ENCODE results near the gene PLCG2.
"Not testable (repeated sequence)": the region's sequence is repeated elsewhere in the genome, so short reads cannot be mapped to it uniquely, and the experiment has no call there.

PLCG2 gene

GRCh38 chr16:81846105-81846504, 67.0 kb downstream of the PLCG2 start:
- DNase-seq (ENCODE audit: low read depth): no peak

- no peak for DNase-seq (ENCODE audit: low read depth)
These were observed 69.3 kb downstream of the PLCG2 start for GRCh38 chr16:81848306-81848853.

GRCh38 chr16:81850197-81850944, 71.3 kb downstream of the PLCG2 start:
- no peak for DNase-seq (ENCODE audit: low read depth)

- DNase-seq (ENCODE audit: low read depth): no peak
These were observed 73.3 kb downstream of the PLCG2 start for GRCh38 chr16:81852347-81852746.

- no peak for DNase-seq (ENCODE audit: low read depth)
These were observed 76.6 kb downstream of the PLCG2 start for GRCh38 chr16:81855552-81856153.

GRCh38 chr16:81860287-81861266, 81.5 kb downstream of the PLCG2 start:
- DNase-seq (ENCODE audit: low read depth): no peak

GRCh38 chr16:81861503-81861902, 82.4 kb downstream of the PLCG2 start:
- DNase-seq (ENCODE audit: low read depth): no peak

- DNase-seq (ENCODE audit: low read depth): no peak
These were observed 82.8 kb downstream of the PLCG2 start for GRCh38 chr16:81861915-81862314.

GRCh38 chr16:81863630-81864352, 84.7 kb downstream of the PLCG2 start:
- no peak for DNase-seq (ENCODE audit: low read depth)

- no peak for DNase-seq (ENCODE audit: low read depth)
These were observed 85.7 kb downstream of the PLCG2 start for GRCh38 chr16:81864646-81865382.

- DNase-seq (ENCODE audit: low read depth): no peak
These were observed 87.8 kb downstream of the PLCG2 start for GRCh38 chr16:81866820-81867440.

- no peak for DNase-seq (ENCODE audit: low read depth)
These were observed 89.1 kb downstream of the PLCG2 start for GRCh38 chr16:81868057-81868748.

GRCh38 chr16:81869326-81869725, 90.2 kb downstream of the PLCG2 start:
- DNase-seq (ENCODE audit: low read depth): no peak

GRCh38 chr16:81873206-81873605, 94.1 kb downstream of the PLCG2 start:
- DNase-seq (ENCODE audit: low read depth): no peak

- no peak for DNase-seq (ENCODE audit: low read depth)
These were observed 95.0 kb downstream of the PLCG2 start for GRCh38 chr16:81873843-81874752.

GRCh38 chr16:81875461-81875860, 96.4 kb downstream of the PLCG2 start:
- no peak for DNase-seq (ENCODE audit: low read depth)

- DNase-seq (ENCODE audit: low read depth): no peak
These were observed 97.3 kb downstream of the PLCG2 start for GRCh38 chr16:81876273-81876900.

- DNase-seq (ENCODE audit: low read depth): not testable (repeated sequence)
These were observed 98.4 kb downstream of the PLCG2 start for GRCh38 chr16:81877490-81877889.
